ENCODE results near the gene GOLPH3L. TPM values are rescaled to one million over a fixed set of nuclear protein-coding genes. Genes with fewer than 3 reads are reported as not detected.
"Not testable (repeated sequence)": the region's sequence is repeated elsewhere in the genome, so short reads cannot be mapped to it uniquely, and the experiment has no call there.

Gene GOLPH3L
- total RNA-seq, 2 experiments from 2014 or later = 24.2 to 29.1 TPM

GRCh38 chr1:150627826-150628410, 69.0 kb downstream of the GOLPH3L start:
- no peak overlapping the region for H3K4me3 Mint-ChIP-seq
- intact Hi-C loops (cut with DNase I, micrococcal nuclease) = loop anchor here (2.0 to 10.0 kb wide), 4 partner anchors 143 to 347 kb away; partner anchors contain the start of genes CERS2 (in 1 of the 2), RPRD2 (in 1 of the 2), SETDB1 (in 1 of the 2) and TARS2 (in 1 of the 2)
- peaks cover 49% of the 10 kb centered on the region for H3K36me3 Mint-ChIP-seq (ENCODE audit: low read depth)
- ChIA-PET CTCF (interaction anchor here (0.6 to 20.2 kb wide), 5 partner anchors 8 to 79 kb away, joined by 3 to 461 read pairs (median 4); partner anchors contain the start of gene MCL1), POLR2A (interaction anchor here (0.6 to 4.5 kb wide), 10 partner anchors 10 to 295 kb away, joined by 3 to 83 read pairs (median 4); partner anchors contain the start of gene MCL1)
- H3K27me3 Mint-ChIP-seq = no peaks in the 10 kb centered on the region
- H3K27ac Mint-ChIP-seq = peak overlapping the region; percentile 70
- DNase-seq (no peak), ATAC-seq (no peak)
- no peaks in the 10 kb centered on the region for H3K9me3 Mint-ChIP-seq (ENCODE audit: low read depth)
- peaks cover 43% of the 10 kb centered on the region for H3K4me1 Mint-ChIP-seq

DNA sequence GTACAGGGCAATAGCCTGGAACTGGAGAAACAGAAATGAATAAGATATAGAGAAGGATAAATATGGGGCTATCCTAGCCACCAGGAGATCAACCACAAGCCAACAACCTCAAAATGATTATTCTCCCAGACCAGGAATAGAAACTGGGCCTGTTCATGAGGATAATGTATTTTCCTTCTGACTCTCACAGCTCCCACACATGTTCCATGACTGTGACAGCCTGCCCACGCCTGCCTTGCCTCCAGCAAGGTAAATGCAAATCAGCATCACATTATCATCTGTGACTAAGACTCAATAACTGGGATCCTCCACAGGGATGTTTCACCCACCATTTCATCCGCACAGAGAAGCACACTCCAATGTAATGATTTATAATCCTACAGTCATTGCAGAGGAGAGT, 70.8 kb downstream of the GOLPH3L start:
- CTCF ChIA-PET = interaction anchor here (1.5 to 20.2 kb wide), 2 partner anchors 16 to 56 kb away, joined by 5 to 461 read pairs; partner anchors contain the start of gene MCL1
- H3K4me1 Mint-ChIP-seq = peaks cover 59% of the 10 kb centered on the region
- H3K9me3 Mint-ChIP-seq (ENCODE audit: low read depth) = no peaks in the 10 kb centered on the region
- no peak overlapping the region for H3K4me3 Mint-ChIP-seq
- POLR2A ChIA-PET = interaction anchor here (1.0 to 2.7 kb wide), 3 partner anchors 47 to 58 kb away, joined by 3 to 16 read pairs (median 6); partner anchors contain the start of gene MCL1
- H3K27ac Mint-ChIP-seq = peak overlapping the region; percentile 85
- ATAC-seq (no peak), DNase-seq (peak; percentile 68)
- intact Hi-C loops (cut with DNase I, micrococcal nuclease) = loop anchor here in 1 of 2 experiments (5.0 to 10.0 kb wide), 3 partner anchors 141 to 301 kb away; partner anchors contain the start of genes RPRD2, SETDB1 and TARS2
- no peaks in the 10 kb centered on the region for H3K27me3 Mint-ChIP-seq
- H3K36me3 Mint-ChIP-seq (ENCODE audit: low read depth) = peaks cover 60% of the 10 kb centered on the region

DNA sequence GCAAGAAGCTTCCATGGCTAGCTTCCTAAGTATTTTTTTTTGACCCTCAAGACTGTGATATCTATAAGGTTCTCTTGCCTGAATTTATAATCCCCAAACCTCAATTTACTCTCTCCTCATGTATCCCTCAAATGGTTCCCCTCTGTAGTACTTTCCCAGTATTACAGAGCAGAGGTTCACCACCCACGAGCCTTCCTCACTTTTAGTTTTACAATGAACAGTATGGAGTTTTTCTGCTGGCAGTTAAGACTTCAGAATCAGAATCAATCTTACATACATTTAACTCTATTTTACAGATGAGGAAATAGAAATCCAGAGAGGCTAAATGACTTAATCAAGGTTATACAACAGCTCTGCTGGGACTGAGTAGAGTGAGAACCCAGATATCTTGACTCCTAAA, 72.4 kb downstream of the GOLPH3L start:
- CTCF ChIA-PET = interaction anchor here (20.2 kb wide), 1 partner anchor 54 kb away, joined by 461 read pairs; the partner anchor contains the start of gene MCL1
- peaks cover 74% of the 10 kb centered on the region for H3K36me3 Mint-ChIP-seq (ENCODE audit: low read depth)

GRCh38 chr1:150624134-150624533, 72.8 kb downstream of the GOLPH3L start:
- POLR2A ChIA-PET = interaction anchor here (0.7 to 0.9 kb wide), 3 partner anchors 10 to 60 kb away, joined by 3 to 5 read pairs (median 3); no protein-coding TSS in a partner anchor
- Mint-ChIP-seq H3K27ac (peak overlapping the region; percentile 85), H3K36me3 (ENCODE audit: low read depth) (peaks cover 78% of the 10 kb centered on the region), H3K4me1 (peaks cover 71% of the 10 kb centered on the region)
- DNase-seq; H3K9me3 Mint-ChIP-seq (ENCODE audit: low read depth); H3K4me3 Mint-ChIP-seq; H3K27me3 Mint-ChIP-seq; ATAC-seq: not testable (repeated sequence)
- intact Hi-C loops (cut with DNase I, micrococcal nuclease) = loop anchor here (5.0 to 10.0 kb wide), 3 partner anchors 139 to 259 kb away; partner anchors contain the start of genes RPRD2 (in 1 of the 2) and TARS2 (in 1 of the 2)
- CTCF ChIA-PET = interaction anchor here (1.0 to 20.2 kb wide), 2 partner anchors 54 to 76 kb away, joined by 4 to 461 read pairs; partner anchors contain the start of gene MCL1

More for the DNA sequence above, 72.4 kb downstream of the GOLPH3L start:
- H3K27me3 Mint-ChIP-seq; DNase-seq; H3K9me3 Mint-ChIP-seq (ENCODE audit: low read depth); ATAC-seq: not testable (repeated sequence)
- Mint-ChIP-seq H3K4me3 (peak overlapping the region; percentile 25), H3K4me1 (peaks cover 67% of the 10 kb centered on the region), H3K27ac (peak overlapping the region; percentile 85)
- intact Hi-C loops (cut with DNase I, micrococcal nuclease) = loop anchor here (5.0 to 10.0 kb wide), 3 partner anchors 140 to 260 kb away; partner anchors contain the start of genes RPRD2 (in 1 of the 2) and TARS2 (in 1 of the 2)
- POLR2A ChIA-PET = interaction anchor here (0.7 to 0.9 kb wide), 3 partner anchors 11 to 61 kb away, joined by 3 to 5 read pairs (median 3); no protein-coding TSS in a partner anchor

DNA sequence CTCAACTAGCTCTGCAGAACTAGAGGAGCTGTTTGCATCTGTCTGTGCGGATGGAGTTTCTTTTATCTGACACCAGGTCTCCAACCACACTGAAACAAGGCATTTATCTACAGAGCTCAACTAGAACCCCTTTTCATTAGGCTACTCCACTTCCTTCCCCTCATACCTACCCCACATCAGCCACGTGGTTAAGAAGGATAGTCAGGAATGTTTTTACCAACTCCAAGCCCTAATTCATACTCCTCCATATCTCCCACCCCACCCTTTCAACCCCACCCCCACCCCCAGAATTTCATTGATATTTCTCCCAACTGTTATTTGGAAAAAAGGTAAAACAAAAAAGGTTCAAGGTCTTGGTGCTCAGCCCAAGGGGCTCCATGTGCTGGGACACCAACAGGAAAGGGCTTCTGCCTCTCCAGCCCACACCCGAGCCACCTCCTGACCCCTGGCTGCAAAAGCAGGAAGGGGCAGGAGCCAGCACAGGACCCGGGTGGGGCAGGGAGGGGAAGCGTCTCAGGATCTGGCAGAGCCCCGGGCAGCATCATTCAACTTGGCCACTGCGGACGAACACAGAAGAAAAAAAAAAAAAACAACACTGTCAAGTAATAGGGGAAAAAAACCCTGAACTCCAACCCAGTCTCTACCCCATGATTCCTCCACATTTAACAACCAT, 74.5 kb downstream of the GOLPH3L start:
- H3K27ac Mint-ChIP-seq = peak overlapping the region; percentile 88
- no peak for DNase-seq
- H3K36me3 Mint-ChIP-seq (ENCODE audit: low read depth) = peaks cover 73% of the 10 kb centered on the region
- H3K9me3 Mint-ChIP-seq (ENCODE audit: low read depth) = no peaks in the 10 kb centered on the region
- peaks cover 72% of the 10 kb centered on the region for H3K4me1 Mint-ChIP-seq
- intact Hi-C loops (cut with DNase I, micrococcal nuclease) = loop anchor here (5.0 to 10.0 kb wide), 3 partner anchors 138 to 258 kb away; partner anchors contain the start of genes RPRD2 (in 1 of the 2) and TARS2 (in 1 of the 2)
- no peaks in the 10 kb centered on the region for H3K27me3 Mint-ChIP-seq
- no peak for ATAC-seq
- ChIA-PET POLR2A (interaction anchor here (0.7 to 1.8 kb wide), 3 partner anchors 14 to 58 kb away, joined by 3 to 9 read pairs (median 3); partner anchors contain the start of gene MCL1), CTCF (interaction anchor here (0.6 to 20.2 kb wide), 5 partner anchors 9 to 52 kb away, joined by 3 to 461 read pairs (median 4); partner anchors contain the start of gene MCL1)
- H3K4me3 Mint-ChIP-seq = peak overlapping the region; percentile 39

- Mint-ChIP-seq H3K4me3 (peak overlapping the region; percentile 39), H3K4me1 (peaks cover 78% of the 10 kb centered on the region), H3K9me3 (ENCODE audit: low read depth) (no peaks in the 10 kb centered on the region), H3K36me3 (ENCODE audit: low read depth) (peaks cover 70% of the 10 kb centered on the region), H3K27me3 (no peaks in the 10 kb centered on the region), H3K27ac (peak overlapping the region; percentile 88)
- ATAC-seq (peak; percentile 30), DNase-seq (peak; percentile 77)
- POLR2A ChIA-PET = interaction anchor here (0.5 to 2.6 kb wide), 7 partner anchors 13 to 655 kb away, joined by 3 to 10 read pairs (median 3); partner anchors contain the start of gene MCL1
- CTCF ChIA-PET = interaction anchor here (0.6 to 20.2 kb wide), 8 partner anchors 8 to 373 kb away, joined by 3 to 461 read pairs (median 4); partner anchors contain the start of gene MCL1
- intact Hi-C loops (cut with DNase I, micrococcal nuclease) = loop anchor here (1.0 to 10.0 kb wide), 5 partner anchors 10 to 257 kb away; partner anchors contain the start of genes RPRD2 (in 1 of the 2) and TARS2 (in 1 of the 2)
These were observed 75.3 kb downstream of the GOLPH3L start for GRCh38 chr1:150621497-150622302.

DNA sequence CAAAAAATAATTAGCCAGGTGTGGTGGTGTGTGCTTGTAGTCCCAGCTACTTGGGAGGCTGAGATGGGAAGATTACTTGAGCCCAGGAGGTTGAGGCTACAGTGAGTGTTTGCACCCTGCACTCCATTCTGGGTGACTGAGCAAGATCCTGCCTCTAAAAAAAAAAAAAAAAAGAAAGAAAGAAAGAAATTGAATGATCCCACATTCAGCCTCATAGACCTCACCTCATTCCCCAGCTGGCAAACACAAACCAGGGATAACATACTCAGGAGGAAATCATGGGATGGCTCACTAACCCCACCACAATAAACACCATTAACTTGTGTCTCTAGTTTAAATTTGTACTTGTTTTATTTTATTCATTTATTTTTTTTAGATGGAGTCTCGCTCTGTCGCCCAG, 76.0 kb downstream of the GOLPH3L start:
- H3K9me3 Mint-ChIP-seq (ENCODE audit: low read depth) = no peaks in the 10 kb centered on the region
- H3K36me3 Mint-ChIP-seq (ENCODE audit: low read depth) = peaks cover 73% of the 10 kb centered on the region
- peak overlapping the region; percentile 23 for H3K27ac Mint-ChIP-seq
- intact Hi-C loops (cut with DNase I, micrococcal nuclease) = loop anchor here (1.0 to 10.0 kb wide), 5 partner anchors 10 to 256 kb away; partner anchors contain the start of genes RPRD2 (in 1 of the 2) and TARS2 (in 1 of the 2)
- peaks cover 81% of the 10 kb centered on the region for H3K4me1 Mint-ChIP-seq
- ChIA-PET CTCF (interaction anchor here (0.6 to 20.2 kb wide), 8 partner anchors 8 to 374 kb away, joined by 3 to 461 read pairs (median 3); partner anchors contain the start of genes ENSA and MCL1), POLR2A (interaction anchor here (0.5 to 2.6 kb wide), 6 partner anchors 41 to 655 kb away, joined by 3 to 10 read pairs (median 4); partner anchors contain the start of gene MCL1)
- no peak overlapping the region for H3K4me3 Mint-ChIP-seq
- ATAC-seq (no peak), DNase-seq (no peak)
- no peaks in the 10 kb centered on the region for H3K27me3 Mint-ChIP-seq

GRCh38 chr1:150619576-150620509, 77.1 kb downstream of the GOLPH3L start:
- Mint-ChIP-seq H3K36me3 (ENCODE audit: low read depth) (peaks cover 72% of the 10 kb centered on the region), H3K4me1 (peaks cover 81% of the 10 kb centered on the region), H3K27me3 (no peaks in the 10 kb centered on the region), H3K4me3 (no peak overlapping the region), H3K9me3 (ENCODE audit: low read depth) (no peaks in the 10 kb centered on the region), H3K27ac (peak overlapping the region; percentile 73)
- ChIA-PET CTCF (interaction anchor here (0.5 to 20.2 kb wide), 10 partner anchors 9 to 362 kb away, joined by 3 to 461 read pairs (median 3); partner anchors contain the start of genes ANXA9, ENSA and MCL1), POLR2A (interaction anchor here (0.7 to 2.6 kb wide), 3 partner anchors 9 to 231 kb away, joined by 3 to 10 read pairs (median 5); partner anchors contain the start of gene ENSA)
- intact Hi-C loops (cut with DNase I, micrococcal nuclease) = loop anchor here (5.0 to 10.0 kb wide), 4 partner anchors 135 to 385 kb away; partner anchors contain the start of genes ANP32E (in 1 of the 2), RPRD2 (in 1 of the 2) and TARS2 (in 1 of the 2)
- DNase-seq = no peak
- no peak for ATAC-seq

Data from activated CD4-positive, alpha-beta T cell treated with anti-CD3 and anti-CD28 coated beads for 36 hours (primary cell).